ENCODE data around the gene TM4SF20. TPM values are rescaled to one million over a fixed set of nuclear protein-coding genes. Genes with fewer than 3 reads are reported as not detected.

The TM4SF20 gene
- total RNA-seq, 2 experiments from 2014 or later, result not detected

DNA sequence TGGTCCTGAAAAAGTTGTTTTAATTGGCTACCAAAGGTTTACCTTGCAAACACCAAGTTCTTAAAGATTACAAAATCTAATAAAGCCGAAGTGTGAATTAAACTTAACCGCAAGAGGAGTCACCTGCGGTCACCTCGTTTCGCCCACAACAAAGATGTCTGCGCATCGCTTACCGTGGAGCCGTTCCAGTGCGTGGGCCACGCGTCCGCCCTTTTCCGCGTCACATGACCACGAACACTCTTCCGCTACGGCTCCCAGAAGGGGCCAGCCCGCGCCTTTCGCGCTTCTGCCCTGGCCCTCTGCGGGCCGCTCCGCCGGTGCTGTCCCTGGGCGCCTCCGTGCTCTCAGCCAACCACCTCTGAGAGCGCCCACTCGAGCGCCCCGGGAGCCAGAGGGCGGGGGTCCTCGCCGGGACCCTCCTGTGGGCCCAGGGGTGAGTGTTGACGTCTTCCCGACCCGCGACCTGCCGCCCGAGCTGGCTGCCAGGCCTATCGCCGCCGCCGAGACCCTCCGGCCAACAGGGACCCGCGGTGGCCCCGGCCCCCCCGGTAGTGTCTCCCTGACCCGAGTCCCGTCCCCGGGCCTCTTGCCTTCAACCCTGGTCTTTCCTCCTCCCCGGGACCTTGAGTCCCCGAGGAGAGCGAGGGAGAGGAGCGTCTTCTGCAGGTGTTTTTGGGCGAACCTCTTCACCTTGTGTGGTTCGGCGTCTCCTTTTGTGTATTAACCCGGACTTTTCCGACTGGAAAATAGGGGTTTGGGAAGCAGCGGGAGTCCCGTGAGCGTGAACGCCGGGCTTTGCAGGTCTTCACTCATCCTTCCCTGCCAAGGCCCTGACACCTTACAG lies 53.9 kb downstream of the TM4SF20 start, which contains the start of gene MFF:
MFF (plus strand) TSS at position 257 of the 844 bp plus-strand sequence. CDS start 5,415 bp downstream, outside the sequence.
- DNase-seq, result peak; percentile 97
- Mint-ChIP-seq H3K4me3 (peak within 1 kb of the TSS; percentile 90), H3K9me3 (peaks cover 4% of the 10 kb centered on the region), H3K27ac (peak within 1 kb of the TSS; percentile 89), H3K36me3 (peaks cover 8% of the 10 kb centered on the region), H3K4me1 (ENCODE audit: low read depth) (peaks cover 32% of the 10 kb centered on the region), H3K27me3 (no peaks in the 10 kb centered on the region)
- ChIA-PET CTCF (interaction anchor here (0.6 to 1.8 kb wide), 4 partner anchors 87 to 441 kb away, joined by 3 to 4 read pairs (median 3); no protein-coding TSS in a partner anchor), POLR2A (interaction anchor here (1.5 kb wide), 1 partner anchor 24 kb away, joined by 3 read pairs; no protein-coding TSS in a partner anchor)
- intact Hi-C loops (cut with micrococcal nuclease), result loop anchor here (1.0 to 5.0 kb wide), 7 partner anchors 26 to 533 kb away; no protein-coding TSS in a partner anchor

DNA sequence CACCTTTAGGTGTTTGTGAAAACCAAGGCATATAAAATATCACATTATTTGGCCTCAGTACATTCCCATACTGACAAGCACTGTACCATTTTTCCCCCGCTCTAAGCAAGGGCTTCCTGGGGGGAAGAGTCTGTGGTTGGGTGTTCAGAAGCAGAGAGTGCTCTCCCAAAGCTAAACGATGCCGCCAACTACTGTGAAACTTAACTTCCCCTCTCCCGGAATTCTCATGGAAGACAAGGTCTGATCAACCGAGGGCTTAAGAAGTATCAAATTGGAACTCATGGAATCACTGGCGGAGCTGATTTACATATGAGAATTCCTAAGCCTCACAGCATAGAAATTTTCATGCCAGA lies 54.5 kb downstream of the TM4SF20 start:
- ChIA-PET CTCF (interaction anchor here (0.6 to 1.8 kb wide), 3 partner anchors 86 to 441 kb away, joined by 3 to 4 read pairs (median 3); no protein-coding TSS in a partner anchor), POLR2A (interaction anchor here (1.5 kb wide), 1 partner anchor 23 kb away, joined by 3 read pairs; no protein-coding TSS in a partner anchor)
- H3K27ac Mint-ChIP-seq, result peak overlapping the region; percentile 60
- H3K4me3 Mint-ChIP-seq, result peak overlapping the region; percentile 90
- H3K27me3 Mint-ChIP-seq, result no peaks in the 10 kb centered on the region
- peaks cover 4% of the 10 kb centered on the region for H3K9me3 Mint-ChIP-seq
- no peak for DNase-seq
- peaks cover 32% of the 10 kb centered on the region for H3K4me1 Mint-ChIP-seq (ENCODE audit: low read depth)
- H3K36me3 Mint-ChIP-seq, result peaks cover 7% of the 10 kb centered on the region
- intact Hi-C loops (cut with micrococcal nuclease), result loop anchor here (2.0 kb wide), 2 partner anchors 138 to 486 kb away; no protein-coding TSS in a partner anchor

DNA sequence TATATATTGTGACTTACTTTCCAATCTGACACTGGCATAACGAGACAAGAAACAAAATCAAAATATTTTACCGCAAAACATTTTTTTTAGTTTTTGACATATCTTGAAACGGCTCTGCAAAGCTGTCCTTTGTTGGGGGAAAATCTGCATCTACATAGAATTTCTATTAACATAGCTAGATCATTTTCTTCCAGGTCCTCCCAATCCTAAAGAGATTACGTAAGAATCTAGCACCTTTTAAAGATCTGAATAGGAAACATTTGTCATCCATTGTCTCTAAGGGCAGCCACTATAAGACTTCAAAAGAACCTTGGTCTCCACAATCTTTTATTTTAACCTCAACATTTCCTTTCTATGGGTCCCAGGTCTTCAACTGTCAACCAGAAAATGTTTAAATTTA lies 55.3 kb downstream of the TM4SF20 start:
- H3K9me3 Mint-ChIP-seq, result peaks cover 4% of the 10 kb centered on the region
- CTCF ChIA-PET, result interaction anchor here (1.8 kb wide), 1 partner anchor 86 kb away, joined by 4 read pairs; no protein-coding TSS in a partner anchor
- H3K4me1 Mint-ChIP-seq (ENCODE audit: low read depth), result peaks cover 32% of the 10 kb centered on the region
- H3K36me3 Mint-ChIP-seq, result peaks cover 4% of the 10 kb centered on the region
- H3K27ac Mint-ChIP-seq, result no peak overlapping the region
- POLR2A ChIA-PET, result interaction anchor here (0.8 kb wide), 1 partner anchor 14 kb away, joined by 3 read pairs; no protein-coding TSS in a partner anchor
- intact Hi-C loops (cut with micrococcal nuclease), result loop anchor here (2.0 kb wide), 2 partner anchors 139 to 485 kb away; no protein-coding TSS in a partner anchor
- DNase-seq, result no peak
- H3K27me3 Mint-ChIP-seq, result no peaks in the 10 kb centered on the region
- H3K4me3 Mint-ChIP-seq, result peak overlapping the region; percentile 90

- Mint-ChIP-seq H3K27me3 (peaks cover 2% of the 10 kb centered on the region), H3K36me3 (peaks cover 2% of the 10 kb centered on the region), H3K27ac (no peak overlapping the region), H3K9me3 (peaks cover 7% of the 10 kb centered on the region), H3K4me1 (ENCODE audit: low read depth) (peaks cover 23% of the 10 kb centered on the region), H3K4me3 (no peak overlapping the region)
- intact Hi-C loops (cut with micrococcal nuclease), result no loop called here
- DNase-seq, result no peak
- CTCF ChIA-PET, result interaction anchor here (1.1 kb wide), 1 partner anchor 540 kb away, joined by 3 read pairs; no protein-coding TSS in a partner anchor
- POLR2A ChIA-PET, result no interaction called here
Measured at GRCh38 chr2:227322530-227323205, 56.4 kb downstream of the TM4SF20 start.

- ChIA-PET CTCF (no interaction called here), POLR2A (no interaction called here)
- peaks cover 2% of the 10 kb centered on the region for H3K36me3 Mint-ChIP-seq
- peaks cover 3% of the 10 kb centered on the region for H3K27me3 Mint-ChIP-seq
- H3K4me3 Mint-ChIP-seq, result no peak overlapping the region
- peaks cover 9% of the 10 kb centered on the region for H3K4me1 Mint-ChIP-seq (ENCODE audit: low read depth)
- H3K9me3 Mint-ChIP-seq, result peaks cover 9% of the 10 kb centered on the region
- no peak overlapping the region for H3K27ac Mint-ChIP-seq
- intact Hi-C loops (cut with micrococcal nuclease), result no loop called here
- DNase-seq, result no peak
Measured at GRCh38 chr2:227320305-227321094, 58.6 kb downstream of the TM4SF20 start.

GRCh38 chr2:227317834-227318233 lies 61.3 kb downstream of the TM4SF20 start:
- POLR2A ChIA-PET, result no interaction called here
- Mint-ChIP-seq H3K27me3 (peaks cover 5% of the 10 kb centered on the region), H3K9me3 (peaks cover 9% of the 10 kb centered on the region), H3K36me3 (peaks cover 2% of the 10 kb centered on the region), H3K4me3 (no peak overlapping the region), H3K4me1 (ENCODE audit: low read depth) (no peaks in the 10 kb centered on the region), H3K27ac (no peak overlapping the region)
- CTCF ChIA-PET, result no interaction called here
- DNase-seq, result no peak
- intact Hi-C loops (cut with micrococcal nuclease), result no loop called here

DNA sequence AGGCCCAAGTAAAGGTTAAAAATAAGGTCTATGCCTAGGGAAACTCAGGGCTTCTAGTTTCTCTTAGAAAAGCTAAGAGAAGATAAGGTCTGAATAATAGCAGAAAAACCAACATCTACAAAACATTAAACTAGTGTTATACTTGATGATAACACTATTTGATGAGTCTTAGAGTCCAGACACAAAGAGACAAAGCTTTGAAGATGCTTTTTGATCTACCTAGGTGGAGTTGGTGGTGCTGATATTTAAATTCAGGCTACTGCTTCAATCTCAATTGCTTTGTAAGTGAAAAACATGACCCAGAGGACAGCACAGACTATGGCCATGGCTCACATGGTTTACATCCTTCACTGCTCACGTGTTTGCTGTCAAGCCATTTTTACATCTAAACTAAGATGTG lies 65.8 kb downstream of the TM4SF20 start:
- H3K9me3 Mint-ChIP-seq, result peaks cover 5% of the 10 kb centered on the region
- no peaks in the 10 kb centered on the region for H3K4me1 Mint-ChIP-seq (ENCODE audit: low read depth)
- H3K4me3 Mint-ChIP-seq, result no peak overlapping the region
- POLR2A ChIA-PET, result no interaction called here
- intact Hi-C loops (cut with micrococcal nuclease), result no loop called here
- no peak overlapping the region for H3K27ac Mint-ChIP-seq
- no peaks in the 10 kb centered on the region for H3K36me3 Mint-ChIP-seq
- H3K27me3 Mint-ChIP-seq, result peaks cover 7% of the 10 kb centered on the region
- CTCF ChIA-PET, result no interaction called here
- no peak for DNase-seq

DNA sequence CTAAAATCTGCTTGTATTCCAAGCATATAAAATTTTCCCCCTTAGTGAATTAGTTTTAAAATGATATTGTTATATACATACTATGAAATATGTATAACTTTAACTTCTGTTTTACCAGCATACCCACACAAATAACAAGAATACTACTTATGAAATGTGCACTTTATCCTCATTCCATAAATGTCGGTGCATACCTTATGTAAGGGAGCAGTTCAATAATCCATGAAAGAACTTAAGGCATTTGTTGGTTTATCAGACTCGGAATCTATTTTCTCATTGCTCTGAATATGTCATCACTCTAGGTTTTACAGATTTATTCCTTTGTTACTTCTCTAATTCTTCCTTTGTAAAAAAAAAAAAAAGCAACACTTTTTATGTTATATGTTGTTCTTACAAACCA lies 66.5 kb downstream of the TM4SF20 start:
- ChIA-PET CTCF (no interaction called here), POLR2A (no interaction called here)
- Mint-ChIP-seq H3K36me3 (no peaks in the 10 kb centered on the region), H3K27me3 (peaks cover 5% of the 10 kb centered on the region), H3K9me3 (peaks cover 1% of the 10 kb centered on the region), H3K27ac (no peak overlapping the region), H3K4me3 (no peak overlapping the region), H3K4me1 (ENCODE audit: low read depth) (no peaks in the 10 kb centered on the region)
- DNase-seq, result no peak
- intact Hi-C loops (cut with micrococcal nuclease), result no loop called here

Other genes starting within 250 kb of the TM4SF20 start
- gene COL4A4, start 215.1 kb downstream of the TM4SF20 start, total RNA-seq, result not detected
- gene COL4A3, start 214.7 kb downstream of the TM4SF20 start, total RNA-seq, result not detected
- 10 to 100 TPM; 73.2 to 74.1 TPM for gene MFF, start 54.1 kb downstream of the TM4SF20 start, total RNA-seq
- gene SCYGR1, start 8.6 kb upstream of the TM4SF20 start, total RNA-seq, result not detected
- 100 to 1,000 TPM; 119 to 127 TPM for gene AGFG1, start 92.8 kb upstream of the TM4SF20 start, total RNA-seq
- not detected for gene SCYGR2, start 219.6 kb upstream of the TM4SF20 start, total RNA-seq
- not detected for gene SCYGR3, start 235.5 kb upstream of the TM4SF20 start, total RNA-seq
- not detected for gene SCYGR4, start 238.2 kb upstream of the TM4SF20 start, total RNA-seq

Measured in activated CD4-positive, alpha-beta memory T cell treated with anti-CD3 and anti-CD28 coated beads for 36 hours (primary cell).